ENCODE measurements around the gene HSPB6.

The HSPB6 gene

GRCh38 chr19:35784503-35785338, 27.9 kb upstream of the HSPB6 start:
- H3K4me1 ChIP-seq (ENCODE audit: control insufficient read depth, insufficient read depth, low read length, unreplicated experiment), result no peaks in the 10 kb centered on the region

GRCh38 chr19:35783469-35784434, 26.9 kb upstream of the HSPB6 start:
- H3K4me3 ChIP-seq (ENCODE audit: low read depth, low read length), result no peak overlapping the region
- no peaks in the 10 kb centered on the region for H3K27me3 ChIP-seq (ENCODE audit: insufficient read depth, low read length)
- H3K27ac ChIP-seq (ENCODE audit: low read depth, low read length), result no peak overlapping the region

More at GRCh38 chr19:35784503-35785338, 27.9 kb upstream of the HSPB6 start:
- Histone ChIP-seq H3K36me3 (ENCODE audit: insufficient read depth, low read length) (no peaks in the 10 kb centered on the region), H3K4me3 (ENCODE audit: low read depth, low read length) (no peak overlapping the region), H2AFZ (ENCODE audit: low read length, unreplicated experiment) (no peak overlapping the region), H3K79me2 (ENCODE audit: control insufficient read depth, insufficient read depth, low read length, unreplicated experiment) (no peaks in the 10 kb centered on the region), H3K27ac (ENCODE audit: low read depth, low read length) (no peak overlapping the region), H3K27me3 (ENCODE audit: insufficient read depth, low read length) (no peaks in the 10 kb centered on the region)

GRCh38 chr19:35782589-35782988, 25.8 kb upstream of the HSPB6 start:
- Histone ChIP-seq H3K27me3 (ENCODE audit: insufficient read depth, low read length) (no peaks in the 10 kb centered on the region), H3K79me2 (ENCODE audit: control insufficient read depth, insufficient read depth, low read length, unreplicated experiment) (no peaks in the 10 kb centered on the region), H3K4me3 (ENCODE audit: low read depth, low read length) (no peak overlapping the region), H3K4me1 (ENCODE audit: control insufficient read depth, insufficient read depth, low read length, unreplicated experiment) (no peaks in the 10 kb centered on the region), H2AFZ (ENCODE audit: low read length, unreplicated experiment) (no peak overlapping the region), H3K27ac (ENCODE audit: low read depth, low read length) (no peak overlapping the region), H3K36me3 (ENCODE audit: insufficient read depth, low read length) (no peaks in the 10 kb centered on the region)

More at GRCh38 chr19:35783469-35784434, 26.9 kb upstream of the HSPB6 start:
- no peak overlapping the region for H2AFZ ChIP-seq (ENCODE audit: low read length, unreplicated experiment)
- no peaks in the 10 kb centered on the region for H3K79me2 ChIP-seq (ENCODE audit: control insufficient read depth, insufficient read depth, low read length, unreplicated experiment)
- H3K4me1 ChIP-seq (ENCODE audit: control insufficient read depth, insufficient read depth, low read length, unreplicated experiment), result no peaks in the 10 kb centered on the region
- H3K36me3 ChIP-seq (ENCODE audit: insufficient read depth, low read length), result no peaks in the 10 kb centered on the region

GRCh38 chr19:35781650-35782049, 24.8 kb upstream of the HSPB6 start:
- no peak overlapping the region for H3K27ac ChIP-seq (ENCODE audit: low read depth, low read length)
- H3K36me3 ChIP-seq (ENCODE audit: insufficient read depth, low read length), result no peaks in the 10 kb centered on the region
- H3K4me1 ChIP-seq (ENCODE audit: control insufficient read depth, insufficient read depth, low read length, unreplicated experiment), result no peaks in the 10 kb centered on the region
- no peaks in the 10 kb centered on the region for H3K27me3 ChIP-seq (ENCODE audit: insufficient read depth, low read length)
- H2AFZ ChIP-seq (ENCODE audit: low read length, unreplicated experiment), result no peak overlapping the region
- H3K79me2 ChIP-seq (ENCODE audit: control insufficient read depth, insufficient read depth, low read length, unreplicated experiment), result no peaks in the 10 kb centered on the region
- H3K4me3 ChIP-seq (ENCODE audit: low read depth, low read length), result no peak overlapping the region

GRCh38 chr19:35780717-35781116, 23.9 kb upstream of the HSPB6 start:
- H3K4me1 ChIP-seq (ENCODE audit: control insufficient read depth, insufficient read depth, low read length, unreplicated experiment), result no peaks in the 10 kb centered on the region
- no peak overlapping the region for H3K4me3 ChIP-seq (ENCODE audit: low read depth, low read length)
- H2AFZ ChIP-seq (ENCODE audit: low read length, unreplicated experiment), result no peak overlapping the region
- no peaks in the 10 kb centered on the region for H3K27me3 ChIP-seq (ENCODE audit: insufficient read depth, low read length)
- H3K79me2 ChIP-seq (ENCODE audit: control insufficient read depth, insufficient read depth, low read length, unreplicated experiment), result no peaks in the 10 kb centered on the region
- no peak overlapping the region for H3K27ac ChIP-seq (ENCODE audit: low read depth, low read length)
- no peaks in the 10 kb centered on the region for H3K36me3 ChIP-seq (ENCODE audit: insufficient read depth, low read length)

- no peaks in the 10 kb centered on the region for H3K4me1 ChIP-seq (ENCODE audit: control insufficient read depth, insufficient read depth, low read length, unreplicated experiment)
- no peak overlapping the region for H3K27ac ChIP-seq (ENCODE audit: low read depth, low read length)
- no peaks in the 10 kb centered on the region for H3K27me3 ChIP-seq (ENCODE audit: insufficient read depth, low read length)
- H3K4me3 ChIP-seq (ENCODE audit: low read depth, low read length), result no peak overlapping the region
- H3K79me2 ChIP-seq (ENCODE audit: control insufficient read depth, insufficient read depth, low read length, unreplicated experiment), result no peaks in the 10 kb centered on the region
- no peaks in the 10 kb centered on the region for H3K36me3 ChIP-seq (ENCODE audit: insufficient read depth, low read length)
- H2AFZ ChIP-seq (ENCODE audit: low read length, unreplicated experiment), result no peak overlapping the region
Observed at GRCh38 chr19:35780058-35780457, 23.2 kb upstream of the HSPB6 start.

GRCh38 chr19:35779033-35779432, 22.2 kb upstream of the HSPB6 start:
- Histone ChIP-seq H3K4me1 (ENCODE audit: control insufficient read depth, insufficient read depth, low read length, unreplicated experiment) (no peaks in the 10 kb centered on the region), H3K27ac (ENCODE audit: low read depth, low read length) (no peak overlapping the region), H3K36me3 (ENCODE audit: insufficient read depth, low read length) (no peaks in the 10 kb centered on the region), H3K4me3 (ENCODE audit: low read depth, low read length) (no peak overlapping the region), H3K27me3 (ENCODE audit: insufficient read depth, low read length) (no peaks in the 10 kb centered on the region), H2AFZ (ENCODE audit: low read length, unreplicated experiment) (no peak overlapping the region), H3K79me2 (ENCODE audit: control insufficient read depth, insufficient read depth, low read length, unreplicated experiment) (no peaks in the 10 kb centered on the region)

GRCh38 chr19:35777961-35778360, 21.1 kb upstream of the HSPB6 start:
- Histone ChIP-seq H3K36me3 (ENCODE audit: insufficient read depth, low read length) (no peaks in the 10 kb centered on the region), H3K4me1 (ENCODE audit: control insufficient read depth, insufficient read depth, low read length, unreplicated experiment) (no peaks in the 10 kb centered on the region), H3K79me2 (ENCODE audit: control insufficient read depth, insufficient read depth, low read length, unreplicated experiment) (no peaks in the 10 kb centered on the region), H3K27me3 (ENCODE audit: insufficient read depth, low read length) (no peaks in the 10 kb centered on the region), H3K27ac (ENCODE audit: low read depth, low read length) (no peak overlapping the region), H2AFZ (ENCODE audit: low read length, unreplicated experiment) (no peak overlapping the region), H3K4me3 (ENCODE audit: low read depth, low read length) (no peak overlapping the region)

- no peaks in the 10 kb centered on the region for H3K4me1 ChIP-seq (ENCODE audit: control insufficient read depth, insufficient read depth, low read length, unreplicated experiment)
- no peak overlapping the region for H2AFZ ChIP-seq (ENCODE audit: low read length, unreplicated experiment)
- H3K36me3 ChIP-seq (ENCODE audit: insufficient read depth, low read length), result no peaks in the 10 kb centered on the region
- H3K79me2 ChIP-seq (ENCODE audit: control insufficient read depth, insufficient read depth, low read length, unreplicated experiment), result no peaks in the 10 kb centered on the region
- H3K4me3 ChIP-seq (ENCODE audit: low read depth, low read length), result no peak overlapping the region
- H3K27ac ChIP-seq (ENCODE audit: low read depth, low read length), result no peak overlapping the region
- H3K27me3 ChIP-seq (ENCODE audit: insufficient read depth, low read length), result no peaks in the 10 kb centered on the region
Observed at GRCh38 chr19:35777086-35777841, 20.4 kb upstream of the HSPB6 start.

- H2AFZ ChIP-seq (ENCODE audit: low read length, unreplicated experiment), result no peak overlapping the region
Observed at GRCh38 chr19:35776102-35776788, 19.4 kb upstream of the HSPB6 start.

More at GRCh38 chr19:35776102-35776788, 19.4 kb upstream of the HSPB6 start:
- H3K27ac ChIP-seq (ENCODE audit: low read depth, low read length), result no peak overlapping the region
- no peaks in the 10 kb centered on the region for H3K4me1 ChIP-seq (ENCODE audit: control insufficient read depth, insufficient read depth, low read length, unreplicated experiment)
- H3K4me3 ChIP-seq (ENCODE audit: low read depth, low read length), result peak overlapping the region; percentile 77
- no peaks in the 10 kb centered on the region for H3K27me3 ChIP-seq (ENCODE audit: insufficient read depth, low read length)
- H3K79me2 ChIP-seq (ENCODE audit: control insufficient read depth, insufficient read depth, low read length, unreplicated experiment), result no peaks in the 10 kb centered on the region
- H3K36me3 ChIP-seq (ENCODE audit: insufficient read depth, low read length), result no peaks in the 10 kb centered on the region

All from ACC112 (cell line).